GM23338 (cell line): ENCODE results near the gene ZBTB20. TPM values are rescaled to one million over a fixed set of nuclear protein-coding genes. Genes with fewer than 3 reads are reported as not detected.

Experiments
- ATAC-seq: fragments of 200-7000 bp; cut with Tn5 transposase; 3 replicates; pipeline ENCODE4 v1.9.1; 2020
- DNase-seq: peaks from one replicate; pipeline ENCODE4 v3.0.0-alpha.2; 2015; ENCODE audit warnings: low spot score
- H2AFZ ChIP-seq: fragments of 200-600 bp; sonication (generic); 2 replicates; pipeline ENCODE4 v1.8.0; 2016; ENCODE audit warnings: antibody characterized with exemption, mild to moderate bottlenecking, moderate library complexity
- H3F3A ChIP-seq: fragments of 200-600 bp; sonication (generic); replicated peaks from 2 replicates; pipeline ENCODE4 v1.8.0; 2017; ENCODE audit warnings: antibody characterized with exemption, mixed run types, low read depth
- H3K27ac ChIP-seq: fragments of 200-600 bp; sonication (generic); 2 replicates; pipeline ENCODE4 v1.6.1; 2016; ENCODE audit warnings: low read depth
- H3K27me3 ChIP-seq: fragments of 200-600 bp; sonication (generic); 2 replicates; pipeline ENCODE4 v1.8.0; 2016; ENCODE audit warnings: mild to moderate bottlenecking, mixed run types, moderate library complexity; ENCODE audit not compliant: insufficient read depth
- H3K36me3 ChIP-seq: fragments of 200-600 bp; sonication (generic); 2 replicates; pipeline ENCODE4 v1.8.0; 2016; ENCODE audit warnings: mild to moderate bottlenecking; ENCODE audit not compliant: insufficient read depth
- H3K4me1 ChIP-seq: fragments of 200-600 bp; sonication (generic); 2 replicates; pipeline ENCODE4 v1.8.0; 2016; ENCODE audit warnings: mild to moderate bottlenecking, moderate library complexity; ENCODE audit not compliant: insufficient read depth
- H3K4me2 ChIP-seq: fragments of 200-600 bp; sonication (generic); 2 replicates; pipeline ENCODE4 v1.7.1; 2017; ENCODE audit warnings: mixed run types
- H3K4me3 ChIP-seq: fragments of 200-600 bp; sonication (generic); 2 replicates; pipeline ENCODE4 v1.6.1; 2016; ENCODE audit warnings: mixed run types
- H3K79me2 ChIP-seq: fragments of 200-600 bp; sonication (generic); replicated peaks from 2 replicates; pipeline ENCODE4 v1.8.0; 2017; ENCODE audit warnings: mild to moderate bottlenecking; ENCODE audit not compliant: insufficient read depth
- H3K9me2 ChIP-seq: fragments of 200-600 bp; sonication (generic); 2 replicates; pipeline ENCODE4 v1.8.0; 2017; ENCODE audit not compliant: insufficient read depth
- H4K20me1 ChIP-seq: fragments of 200-600 bp; sonication (generic); replicated peaks from 2 replicates; pipeline ENCODE4 v1.8.0; 2017; ENCODE audit warnings: mild to moderate bottlenecking; ENCODE audit not compliant: insufficient read depth
- H3K27ac Mint-ChIP-seq: 2 replicates; pipeline ENCODE4 v1.8.0; 2020; ENCODE audit warnings: inconsistent platforms, mild to moderate bottlenecking, moderate library complexity, mixed read lengths
- H3K27me3 Mint-ChIP-seq: 3 replicates; pipeline ENCODE4 v1.8.0; 2022; ENCODE audit warnings: low read depth, mild to moderate bottlenecking, moderate library complexity, mixed read lengths, inconsistent platforms; ENCODE audit not compliant: insufficient read depth, poor library complexity
- H3K36me3 Mint-ChIP-seq: 3 replicates; pipeline ENCODE4 v1.8.0; 2021; ENCODE audit warnings: low read depth, mild to moderate bottlenecking, inconsistent platforms, moderate library complexity, mixed read lengths
- H3K4me1 Mint-ChIP-seq: 3 replicates; pipeline ENCODE4 v1.8.0; 2020; ENCODE audit warnings: mild to moderate bottlenecking, inconsistent platforms, mixed read lengths
- H3K4me3 Mint-ChIP-seq: 3 replicates; pipeline ENCODE4 v1.8.0; 2021; ENCODE audit warnings: moderate library complexity, mild to moderate bottlenecking, inconsistent platforms, mixed read lengths
- H3K9me3 Mint-ChIP-seq: 3 replicates; pipeline ENCODE4 v1.8.0; 2020; ENCODE audit warnings: moderate library complexity, mild to moderate bottlenecking, inconsistent platforms, mixed read lengths
- CREB1 ChIP-seq: fragments of 250-450 bp; sonication (Bioruptor Pico); IDR thresholded peaks from 2 replicates; pipeline ENCODE4 v1.5.0; 2020; ENCODE audit warnings: low read depth, mild to moderate bottlenecking, moderate library complexity
- EZH2 ChIP-seq: fragments of 200-600 bp; sonication (generic); IDR thresholded peaks from one replicate; pipeline ENCODE4 v1.8.0; 2017; ENCODE audit warnings: antibody characterized with exemption, mild to moderate bottlenecking, low read depth; ENCODE audit not compliant: unreplicated experiment
- EZH2phosphoT487 ChIP-seq: fragments of 200-600 bp; sonication (generic); IDR thresholded peaks from one replicate; pipeline ENCODE4 v1.8.1; 2018; ENCODE audit warnings: antibody characterized with exemption; ENCODE audit not compliant: unreplicated experiment
- JUNB ChIP-seq: IDR thresholded peaks from one replicate; pipeline ENCODE4 v1.6.1; 2016; ENCODE audit warnings: antibody characterized with exemption; ENCODE audit not compliant: unreplicated experiment
- NANOG ChIP-seq: IDR thresholded peaks from 2 replicates; pipeline ENCODE4 v1.6.1; 2016; ENCODE audit warnings: antibody characterized with exemption, borderline replicate concordance
- POLR2AphosphoS5 ChIP-seq: IDR thresholded peaks from 2 replicates; pipeline ENCODE4 v1.6.1; 2016; ENCODE audit warnings: antibody characterized with exemption, low read depth
- STAT1 ChIP-seq: IDR thresholded peaks from one replicate; pipeline ENCODE4 v1.6.1; 2016; ENCODE audit warnings: antibody characterized with exemption; ENCODE audit not compliant: unreplicated experiment
- ZNF114 ChIP-seq: fragments of 250-450 bp; sonication (Bioruptor Pico); IDR thresholded peaks from 2 replicates; pipeline ENCODE4 v1.5.0; 2020; ENCODE audit warnings: mild to moderate bottlenecking, moderate library complexity
- polyA plus RNA-seq: library from polyadenylated mRNA; unstranded; fragments of >200 nt; fragmentation: Nextera tagmentation; extraction: Ambion mirVana; gene quantifications from 2 replicates; pipeline ENCODE4 v1.2.1, GENCODE V29; 2016
- total RNA-seq: library from RNA; depleted of rRNA; stranded (reverse); fragments of >200 nt; shearing (Covaris generic); gene quantifications from 2 replicates; pipeline ENCODE4 v1.2.3, GENCODE V29; 2014
- TF ChIP-seq, protein P1 (sequence below): IDR thresholded peaks from 2 replicates; pipeline ENCODE4 v1.6.1; 2016; ENCODE audit warnings: antibody characterized with exemption
- TF ChIP-seq, protein P2 (sequence below), 2 experiments: fragments of 200-600 bp in 1 of 2; sonication (generic) in 1 of 2; conservative IDR thresholded peaks; 2 replicates each; pipeline versions ENCODE4 v1.5.1 to v1.6.1; 2016 to 2017; ENCODE audit warnings: antibody characterized with exemption in 2 of 2, low read depth in 2 of 2, mild to moderate bottlenecking in 2 of 2, moderate library complexity in 1 of 2
- TF ChIP-seq, protein P3 (sequence below): IDR thresholded peaks from one replicate; pipeline ENCODE4 v1.6.1; 2018; ENCODE audit warnings: antibody characterized with exemption; ENCODE audit not compliant: unreplicated experiment

Gene ZBTB20
- total and polyA plus RNA-seq, 2 experiments from 2014 or later, result 2.0 to 3.3 TPM

DNA sequence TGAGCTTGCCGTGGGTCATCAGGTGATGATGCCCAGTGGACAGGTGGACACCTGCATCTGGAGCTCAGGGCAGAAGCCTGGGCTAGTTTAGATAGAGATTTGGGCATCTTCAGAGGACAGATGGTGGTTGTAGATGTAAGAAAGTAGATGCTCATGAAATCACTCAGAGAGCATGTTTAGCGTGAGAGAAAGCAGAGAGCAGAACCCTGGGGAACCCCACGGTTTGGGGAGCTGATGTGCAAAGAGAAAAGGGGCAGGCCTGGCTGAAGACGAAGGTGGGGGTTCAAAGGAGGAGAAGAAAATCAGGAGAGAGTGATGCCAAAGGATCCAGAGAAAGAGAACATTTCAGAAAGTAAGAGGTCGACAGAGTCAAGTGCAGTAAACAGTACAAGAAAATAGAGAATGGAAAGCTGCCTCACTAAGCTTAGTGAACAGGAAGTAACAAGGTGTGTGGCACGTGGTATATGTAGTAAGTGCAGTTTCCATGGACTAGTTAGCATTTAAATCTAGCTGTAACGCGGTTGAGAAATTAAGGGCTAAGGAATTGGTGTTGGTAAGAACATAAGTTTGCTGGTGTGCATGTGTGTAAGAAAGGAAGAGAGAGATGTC lies 839.8 kb downstream of the ZBTB20 start:
- Histone ChIP-seq H3K4me1 (no peaks in the 10 kb centered on the region), H3K79me2 (no peaks in the 10 kb centered on the region), H4K20me1 (no peaks in the 10 kb centered on the region), H3K27me3 (no peaks in the 10 kb centered on the region), H2AFZ (no peak overlapping the region), H3K4me3 (no peak overlapping the region), H3F3A (no peaks in the 10 kb centered on the region), H3K4me2 (no peak overlapping the region), H3K27ac (no peak overlapping the region), H3K36me3 (no peaks in the 10 kb centered on the region), H3K9me2 (peaks cover 22% of the 10 kb centered on the region)
- Mint-ChIP-seq H3K4me3 (no peak overlapping the region), H3K27ac (no peak overlapping the region), H3K27me3 (peaks cover 5% of the 10 kb centered on the region), H3K9me3 (no peaks in the 10 kb centered on the region), H3K36me3 (no peaks in the 10 kb centered on the region), H3K4me1 (no peaks in the 10 kb centered on the region)
- ATAC-seq (no peak), DNase-seq (no peak)
- TF ChIP-seq NANOG (no peak), EZH2 (no peak), JUNB (no peak), ZNF114 (no peak), EZH2phosphoT487 (no peak)
- TF ChIP-seq, protein P1, sequence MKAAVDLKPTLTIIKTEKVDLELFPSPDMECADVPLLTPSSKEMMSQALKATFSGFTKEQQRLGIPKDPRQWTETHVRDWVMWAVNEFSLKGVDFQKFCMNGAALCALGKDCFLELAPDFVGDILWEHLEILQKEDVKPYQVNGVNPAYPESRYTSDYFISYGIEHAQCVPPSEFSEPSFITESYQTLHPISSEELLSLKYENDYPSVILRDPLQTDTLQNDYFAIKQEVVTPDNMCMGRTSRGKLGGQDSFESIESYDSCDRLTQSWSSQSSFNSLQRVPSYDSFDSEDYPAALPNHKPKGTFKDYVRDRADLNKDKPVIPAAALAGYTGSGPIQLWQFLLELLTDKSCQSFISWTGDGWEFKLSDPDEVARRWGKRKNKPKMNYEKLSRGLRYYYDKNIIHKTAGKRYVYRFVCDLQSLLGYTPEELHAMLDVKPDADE, result no peak

DNA sequence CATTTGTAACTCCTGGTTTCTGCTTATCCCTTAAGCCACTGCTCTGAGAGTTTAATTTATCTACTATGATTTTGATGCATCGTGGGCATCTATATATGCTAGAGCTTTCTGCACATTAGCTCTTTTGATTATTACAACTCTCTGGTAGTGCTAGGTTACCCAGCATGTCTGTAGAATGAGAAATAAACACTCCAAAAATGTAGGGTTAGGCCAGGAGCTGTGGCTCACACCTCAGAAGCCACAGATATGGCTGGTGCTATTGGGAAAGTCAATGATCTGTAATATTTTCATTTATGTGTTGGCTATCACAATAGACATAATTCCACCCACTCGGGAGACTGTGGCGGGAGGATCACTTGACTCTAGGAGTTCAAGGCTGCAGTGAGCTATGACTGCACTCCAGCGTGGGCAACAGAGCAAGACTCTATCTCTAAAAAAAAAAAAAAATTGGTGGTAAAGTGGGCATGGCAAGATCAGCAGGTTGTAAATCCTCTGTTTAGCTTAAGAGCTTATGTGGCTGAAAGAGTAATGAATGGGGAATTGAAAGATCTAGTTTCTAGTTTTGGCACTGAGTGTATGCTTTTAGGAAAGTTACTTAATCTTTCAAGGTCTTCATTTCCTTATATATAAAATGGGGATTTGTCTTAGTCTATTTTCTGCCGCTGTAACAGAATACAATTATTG lies 847.0 kb downstream of the ZBTB20 start:
- H3K36me3 ChIP-seq, result no peaks in the 10 kb centered on the region
- TF ChIP-seq ZNF114 (no peak), EZH2 (no peak), JUNB (no peak), STAT1 (no peak), POLR2AphosphoS5 (no peak), CREB1 (CRISPR knock-in tag) (no peak)
- TF ChIP-seq, protein P2, sequence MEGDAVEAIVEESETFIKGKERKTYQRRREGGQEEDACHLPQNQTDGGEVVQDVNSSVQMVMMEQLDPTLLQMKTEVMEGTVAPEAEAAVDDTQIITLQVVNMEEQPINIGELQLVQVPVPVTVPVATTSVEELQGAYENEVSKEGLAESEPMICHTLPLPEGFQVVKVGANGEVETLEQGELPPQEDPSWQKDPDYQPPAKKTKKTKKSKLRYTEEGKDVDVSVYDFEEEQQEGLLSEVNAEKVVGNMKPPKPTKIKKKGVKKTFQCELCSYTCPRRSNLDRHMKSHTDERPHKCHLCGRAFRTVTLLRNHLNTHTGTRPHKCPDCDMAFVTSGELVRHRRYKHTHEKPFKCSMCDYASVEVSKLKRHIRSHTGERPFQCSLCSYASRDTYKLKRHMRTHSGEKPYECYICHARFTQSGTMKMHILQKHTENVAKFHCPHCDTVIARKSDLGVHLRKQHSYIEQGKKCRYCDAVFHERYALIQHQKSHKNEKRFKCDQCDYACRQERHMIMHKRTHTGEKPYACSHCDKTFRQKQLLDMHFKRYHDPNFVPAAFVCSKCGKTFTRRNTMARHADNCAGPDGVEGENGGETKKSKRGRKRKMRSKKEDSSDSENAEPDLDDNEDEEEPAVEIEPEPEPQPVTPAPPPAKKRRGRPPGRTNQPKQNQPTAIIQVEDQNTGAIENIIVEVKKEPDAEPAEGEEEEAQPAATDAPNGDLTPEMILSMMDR (conservative IDR thresholded peaks at IDR 0.05; ENCODE audit: low read depth in 2 of 2), result no peak
- TF ChIP-seq, protein P3, sequence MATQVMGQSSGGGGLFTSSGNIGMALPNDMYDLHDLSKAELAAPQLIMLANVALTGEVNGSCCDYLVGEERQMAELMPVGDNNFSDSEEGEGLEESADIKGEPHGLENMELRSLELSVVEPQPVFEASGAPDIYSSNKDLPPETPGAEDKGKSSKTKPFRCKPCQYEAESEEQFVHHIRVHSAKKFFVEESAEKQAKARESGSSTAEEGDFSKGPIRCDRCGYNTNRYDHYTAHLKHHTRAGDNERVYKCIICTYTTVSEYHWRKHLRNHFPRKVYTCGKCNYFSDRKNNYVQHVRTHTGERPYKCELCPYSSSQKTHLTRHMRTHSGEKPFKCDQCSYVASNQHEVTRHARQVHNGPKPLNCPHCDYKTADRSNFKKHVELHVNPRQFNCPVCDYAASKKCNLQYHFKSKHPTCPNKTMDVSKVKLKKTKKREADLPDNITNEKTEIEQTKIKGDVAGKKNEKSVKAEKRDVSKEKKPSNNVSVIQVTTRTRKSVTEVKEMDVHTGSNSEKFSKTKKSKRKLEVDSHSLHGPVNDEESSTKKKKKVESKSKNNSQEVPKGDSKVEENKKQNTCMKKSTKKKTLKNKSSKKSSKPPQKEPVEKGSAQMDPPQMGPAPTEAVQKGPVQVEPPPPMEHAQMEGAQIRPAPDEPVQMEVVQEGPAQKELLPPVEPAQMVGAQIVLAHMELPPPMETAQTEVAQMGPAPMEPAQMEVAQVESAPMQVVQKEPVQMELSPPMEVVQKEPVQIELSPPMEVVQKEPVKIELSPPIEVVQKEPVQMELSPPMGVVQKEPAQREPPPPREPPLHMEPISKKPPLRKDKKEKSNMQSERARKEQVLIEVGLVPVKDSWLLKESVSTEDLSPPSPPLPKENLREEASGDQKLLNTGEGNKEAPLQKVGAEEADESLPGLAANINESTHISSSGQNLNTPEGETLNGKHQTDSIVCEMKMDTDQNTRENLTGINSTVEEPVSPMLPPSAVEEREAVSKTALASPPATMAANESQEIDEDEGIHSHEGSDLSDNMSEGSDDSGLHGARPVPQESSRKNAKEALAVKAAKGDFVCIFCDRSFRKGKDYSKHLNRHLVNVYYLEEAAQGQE, result no peak

More for the DNA sequence above, 847.0 kb downstream of the ZBTB20 start:
- H3K4me2 ChIP-seq, result no peak overlapping the region
- no peaks in the 10 kb centered on the region for H3K79me2 ChIP-seq
- no peak overlapping the region for H3K4me3 Mint-ChIP-seq
- H3K27me3 Mint-ChIP-seq, result peaks cover 3% of the 10 kb centered on the region
- no peak for ATAC-seq
- H3K27ac Mint-ChIP-seq, result no peak overlapping the region
- peaks cover 17% of the 10 kb centered on the region for H3K9me2 ChIP-seq
- DNase-seq, result no peak
- no peaks in the 10 kb centered on the region for H3K27me3 ChIP-seq
- H3F3A ChIP-seq, result no peaks in the 10 kb centered on the region
- H4K20me1 ChIP-seq, result no peaks in the 10 kb centered on the region
- peaks cover 2% of the 10 kb centered on the region; the same call in 1 of the 3 replicates for H3K4me1 Mint-ChIP-seq
- H3K36me3 Mint-ChIP-seq, result no peaks in the 10 kb centered on the region; the same call in 2 of the 3 replicates
- no peak overlapping the region for H3K4me3 ChIP-seq
- no peak overlapping the region for H3K27ac ChIP-seq
- no peak overlapping the region for H2AFZ ChIP-seq
- no peaks in the 10 kb centered on the region for H3K9me3 Mint-ChIP-seq
- no peaks in the 10 kb centered on the region for H3K4me1 ChIP-seq
